HG03558 (cell line): ENCODE data around the gene MAK.
"Not testable (repeated sequence)": the region's sequence is repeated elsewhere in the genome, so short reads cannot be mapped to it uniquely, and the experiment has no call there.

Experiments used
- ATAC-seq: cut with Tn5 transposase; IDR thresholded peaks from one replicate; pipeline ENCODE4 v1.9.1; 2021; ENCODE audit warnings: moderate number of reproducible peaks; ENCODE audit not compliant: unreplicated experiment; ENCODE audit errors: extremely low read depth

MAK gene

GRCh38 chr6:10854922-10855632 is 16.7 kb upstream of the MAK start:
- ATAC-seq: no peak

- not testable (repeated sequence) for ATAC-seq
These were observed 15.5 kb upstream of the MAK start for GRCh38 chr6:10853849-10854300.

DNA sequence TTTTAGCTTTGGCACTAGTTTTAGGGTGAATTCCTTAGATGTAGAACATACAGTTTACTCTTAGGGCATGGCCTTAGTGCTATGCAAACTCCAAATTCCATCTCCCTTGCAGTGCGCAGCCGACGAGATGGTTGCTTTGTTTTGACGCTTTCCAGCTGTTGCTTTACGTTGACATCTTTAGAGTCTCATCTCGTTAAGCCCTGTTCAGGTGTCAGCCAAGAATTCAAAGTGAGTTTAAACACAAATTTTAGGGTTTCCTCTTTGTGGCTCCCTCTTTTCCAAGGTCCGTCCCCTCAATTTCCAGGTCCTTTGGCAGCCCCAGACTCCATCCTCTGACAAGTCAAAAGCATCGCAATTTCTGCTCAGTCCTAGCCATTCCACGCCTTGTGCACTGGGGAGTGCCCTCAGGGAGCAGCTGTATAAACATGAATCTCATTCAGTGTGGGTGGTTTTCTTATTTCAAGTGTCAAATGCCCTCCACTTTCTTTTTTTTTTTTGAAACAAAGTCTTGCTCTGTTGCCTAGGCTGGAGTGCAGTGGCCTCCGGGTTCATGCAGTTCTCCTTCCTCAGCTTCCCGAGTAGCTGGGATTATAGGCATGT is 14.1 kb upstream of the MAK start:
- ATAC-seq: no peak

DNA sequence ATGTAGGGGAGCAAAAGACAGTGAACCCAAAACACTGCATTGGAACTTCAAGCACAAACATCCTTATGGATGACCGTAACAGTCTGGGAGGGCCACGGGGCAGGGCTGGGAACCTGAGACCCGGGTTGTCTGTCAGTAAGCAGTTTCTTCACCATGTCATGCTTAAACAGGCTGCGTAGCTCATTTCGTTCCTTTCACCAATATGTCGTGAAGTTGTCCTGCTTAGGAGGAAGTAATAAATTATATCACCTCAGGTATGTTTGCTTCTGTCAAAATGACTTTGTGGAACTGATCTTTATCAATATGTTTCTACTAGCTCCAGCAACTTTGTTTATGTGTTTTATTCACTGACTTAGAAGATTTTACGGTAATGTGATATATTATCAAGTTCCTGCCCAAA is 12.4 kb upstream of the MAK start:
- no peak for ATAC-seq

GRCh38 chr6:10849901-10850300 is 11.6 kb upstream of the MAK start:
- ATAC-seq: no peak

DNA sequence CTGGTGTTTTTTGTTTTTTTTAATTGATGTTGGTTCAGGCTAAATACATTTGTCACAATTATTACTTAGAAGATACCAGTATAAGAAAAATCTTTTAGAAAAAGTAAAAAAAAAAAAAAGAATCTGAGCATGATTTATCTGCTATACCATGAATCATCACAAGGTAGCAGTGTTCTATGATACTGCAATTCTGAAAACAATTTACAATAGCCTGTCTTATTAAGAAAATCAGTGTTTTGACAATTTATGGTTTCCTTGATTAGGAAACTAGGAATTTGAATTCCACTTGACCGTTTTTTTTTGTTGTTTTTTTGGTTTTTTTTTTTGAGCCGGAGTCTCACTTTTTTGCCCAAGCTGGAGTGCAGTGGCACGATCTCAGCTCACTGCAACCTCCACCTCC is 9.3 kb upstream of the MAK start:
- no peak for ATAC-seq

DNA sequence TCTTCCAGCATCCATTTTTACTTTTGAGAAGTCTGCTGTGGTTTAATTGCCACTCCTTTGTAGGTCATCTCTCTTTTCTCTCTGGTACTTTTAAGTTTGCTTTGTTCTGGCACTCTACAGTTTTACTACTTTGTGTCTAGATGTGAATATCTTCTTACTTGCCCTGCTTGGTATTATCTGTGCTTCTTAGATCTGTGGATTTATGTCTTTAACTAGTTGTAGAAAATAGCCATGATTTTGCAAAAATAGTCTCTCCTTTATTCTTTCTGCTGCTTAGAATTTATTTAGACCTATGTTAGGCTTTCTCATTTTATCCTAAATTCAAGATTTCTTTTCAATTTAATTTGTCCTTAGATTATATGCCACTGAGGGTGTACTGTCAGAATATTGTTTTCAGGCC is 5.2 kb upstream of the MAK start:
- no peak for ATAC-seq

DNA sequence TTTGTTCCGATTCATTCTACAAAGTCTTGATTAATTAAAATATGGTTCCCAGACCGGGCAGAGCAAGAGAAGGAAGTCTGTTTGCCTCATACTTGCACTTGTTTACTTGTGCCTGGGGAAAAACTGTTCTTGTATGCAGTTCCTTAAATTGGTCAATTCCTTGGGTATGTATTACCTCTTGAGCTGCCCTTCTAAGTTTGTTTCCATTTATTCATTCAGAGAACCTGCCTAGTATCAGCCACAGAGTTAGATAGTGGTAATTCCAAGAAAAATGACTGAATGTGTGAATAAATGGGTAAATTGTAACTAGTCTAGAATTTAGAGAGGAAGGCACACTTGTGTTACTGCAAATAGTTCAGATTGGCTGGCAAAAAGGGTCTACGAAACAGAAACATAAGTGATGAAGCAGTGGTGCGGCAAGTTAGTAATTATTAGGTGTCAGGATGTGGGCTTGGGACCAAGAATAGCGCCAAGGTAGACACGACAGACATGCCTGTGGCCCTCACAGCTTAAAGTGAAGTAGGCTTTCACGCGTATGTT is 525 bp upstream of the MAK start:
- ATAC-seq: peak; percentile 46

DNA sequence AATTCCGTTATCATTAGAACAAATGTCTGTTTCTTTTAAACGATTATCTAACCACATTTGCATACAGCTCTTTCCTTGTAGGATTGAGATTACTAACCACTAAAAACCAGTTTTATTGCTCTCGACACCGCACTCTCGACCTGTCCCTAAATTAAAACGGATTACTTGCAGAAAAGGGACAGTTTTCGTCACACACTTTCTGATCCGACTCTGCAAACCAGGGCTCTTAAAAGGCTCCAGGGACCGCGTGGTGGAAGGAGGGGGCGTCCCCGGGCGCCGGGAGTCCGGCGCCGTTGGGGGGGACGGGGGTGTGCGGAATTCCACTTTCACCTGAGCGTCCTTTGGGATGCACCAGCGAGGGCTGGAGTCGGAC is 731 bp downstream of the MAK start:
- no peak for ATAC-seq

- ATAC-seq: no peak
These were observed 1.2 kb downstream of the MAK start for GRCh38 chr6:10837009-10837621.

- ATAC-seq: no peak
These were observed 3.5 kb downstream of the MAK start for GRCh38 chr6:10834823-10835222.

DNA sequence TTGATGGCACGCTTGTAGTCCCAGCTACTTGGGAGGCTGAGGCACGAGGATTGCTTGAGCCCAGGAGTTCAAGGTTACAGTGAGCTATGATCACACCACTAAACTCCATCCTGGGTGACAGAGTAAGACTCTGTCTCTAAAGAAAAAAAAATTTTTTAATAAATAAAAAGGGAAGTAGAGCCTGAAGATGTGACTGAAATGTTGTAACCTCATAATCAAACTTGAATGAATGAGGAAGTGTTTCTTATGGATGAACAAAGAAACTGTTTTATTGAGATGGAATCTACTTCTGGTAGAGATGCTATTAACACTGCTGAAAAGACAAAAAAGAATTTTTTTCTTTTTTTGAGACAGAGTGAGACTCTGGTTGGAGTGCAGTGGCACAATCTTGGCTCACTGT is 6.7 kb downstream of the MAK start:
- ATAC-seq: no peak

GRCh38 chr6:10824819-10825218 is 13.5 kb downstream of the MAK start:
- no peak for ATAC-seq

GRCh38 chr6:10824297-10824696 is 14.0 kb downstream of the MAK start:
- no peak for ATAC-seq

DNA sequence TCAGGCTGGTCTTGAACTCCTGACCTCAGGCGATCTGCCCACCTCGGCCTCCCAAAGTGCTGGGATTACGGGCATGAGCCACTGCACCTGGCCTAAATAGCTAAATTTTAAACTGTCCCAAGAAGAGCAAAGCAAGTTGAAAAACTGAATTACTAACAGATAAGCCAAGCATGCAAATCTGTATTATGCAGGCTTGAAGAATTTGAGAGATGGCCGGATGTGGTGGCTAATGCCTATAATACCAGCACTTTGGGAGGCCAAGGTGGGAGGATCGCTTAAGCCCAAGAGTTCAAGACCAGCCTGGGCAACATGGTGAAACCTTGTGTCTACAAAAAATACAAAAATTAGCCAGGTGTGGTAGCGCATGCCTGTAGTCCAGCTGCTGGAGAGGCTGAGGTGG is 24.2 kb downstream of the MAK start:
- not testable (repeated sequence) for ATAC-seq

DNA sequence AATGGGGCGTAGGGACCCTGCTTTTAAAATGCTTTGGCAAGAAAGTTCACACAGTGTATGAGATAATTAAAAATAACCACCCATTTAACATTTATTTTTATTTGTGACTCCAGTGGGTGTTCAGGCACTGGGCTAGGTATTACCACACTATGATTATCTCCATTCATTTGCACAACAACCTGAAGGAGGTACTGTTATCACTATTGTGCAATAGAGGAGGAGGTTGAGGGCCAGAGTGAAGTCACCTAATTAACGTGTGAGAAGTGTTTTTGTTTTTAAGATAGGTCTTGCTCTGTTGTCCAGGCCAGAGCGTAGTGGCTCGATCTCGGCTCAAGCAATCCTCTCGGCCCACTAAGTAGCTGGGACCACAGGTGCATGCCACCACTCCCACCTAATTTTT is 29.2 kb downstream of the MAK start:
- no peak for ATAC-seq

DNA sequence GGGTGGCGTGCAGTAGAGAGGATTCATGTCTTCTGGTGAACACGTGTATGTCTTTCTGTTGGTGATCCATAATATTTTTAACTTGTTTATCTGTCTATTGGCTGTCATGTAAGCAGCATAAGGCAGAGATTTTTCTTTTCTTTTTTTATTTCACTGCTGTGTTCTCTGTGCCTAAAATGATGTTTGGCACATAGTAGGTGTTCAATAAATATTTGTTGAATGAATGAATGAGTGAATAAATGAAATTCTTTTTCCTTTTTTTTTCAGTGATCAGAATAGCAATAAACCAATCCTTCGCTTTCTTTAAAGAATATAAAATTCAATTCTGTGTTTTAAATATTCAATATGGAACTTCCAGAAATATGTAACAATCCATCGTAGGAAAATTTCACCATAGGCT is 30.0 kb downstream of the MAK start:
- ATAC-seq: no peak

- ATAC-seq: peak; percentile 76
These were observed 37.0 kb downstream of the MAK start for GRCh38 chr6:10801224-10801848.

DNA sequence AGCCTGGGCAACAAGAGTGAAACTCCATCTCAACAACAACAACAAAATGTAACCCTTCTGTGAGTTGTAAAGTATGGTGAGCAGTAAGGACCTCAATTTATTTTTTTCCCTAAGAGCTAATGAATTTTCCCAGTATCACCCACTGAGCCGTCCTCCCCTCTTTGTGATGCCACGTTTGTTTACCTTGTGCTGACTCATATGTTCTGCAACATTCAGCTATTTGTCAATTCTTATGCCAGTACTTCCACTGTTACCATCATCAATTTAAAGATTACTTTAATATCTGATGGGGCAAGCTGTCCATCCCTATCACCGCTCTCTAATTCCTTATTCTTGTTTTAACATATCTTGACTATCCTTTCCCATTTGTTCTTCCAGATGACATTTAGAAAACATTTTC is 37.5 kb downstream of the MAK start:
- no peak for ATAC-seq

DNA sequence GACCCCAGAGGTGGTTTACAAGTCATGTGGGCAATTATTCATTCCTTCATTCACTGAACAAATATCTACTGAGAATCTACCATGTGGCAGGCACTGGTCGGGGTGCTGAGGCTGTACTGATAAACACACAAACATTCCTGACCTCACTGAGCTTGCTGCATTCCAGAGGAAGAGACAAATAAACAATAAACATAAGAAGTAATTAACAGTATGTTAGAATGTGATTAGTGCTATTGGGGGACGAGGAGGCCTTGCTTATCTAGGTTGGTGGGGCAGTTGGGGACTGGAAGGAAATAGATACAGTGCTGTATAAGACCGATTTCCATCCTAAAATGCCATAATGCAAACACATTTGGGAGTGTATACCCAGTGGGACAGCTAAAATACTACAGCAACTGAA is 44.1 kb downstream of the MAK start:
- ATAC-seq: no peak

DNA sequence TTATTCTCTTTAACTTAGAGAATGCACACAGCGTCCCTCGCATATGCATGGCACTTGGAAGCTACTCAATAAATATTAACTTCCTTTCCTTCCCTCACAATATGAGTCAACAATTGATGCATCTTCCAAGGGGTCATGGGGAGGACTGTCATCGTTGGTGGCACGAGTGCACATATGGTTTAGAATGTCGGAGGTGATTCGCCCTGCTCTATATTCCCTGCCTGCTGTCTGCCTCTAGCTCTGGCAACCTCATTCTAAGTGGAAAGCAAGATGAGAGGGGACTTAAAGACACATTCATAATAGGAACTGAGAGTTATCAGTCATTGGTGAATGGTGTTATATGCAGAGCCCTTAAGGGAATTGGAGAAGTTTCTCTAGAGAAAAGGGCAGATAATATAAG is 44.6 kb downstream of the MAK start:
- ATAC-seq: no peak
